Measurements from ENCODE around the gene LPP.

The LPP gene

GRCh38 chr3:188337232-188337631, 183.3 kb downstream of the LPP start:
- ATAC-seq (no peak), DNase-seq (no peak)
- Mint-ChIP-seq H3K36me3 (ENCODE audit: low read depth) (peaks cover 5% of the 10 kb centered on the region), H3K4me3 (no peak overlapping the region), H3K9me3 (no peaks in the 10 kb centered on the region), H3K27ac (no peak overlapping the region), H3K4me1 (peaks cover 48% of the 10 kb centered on the region), H3K27me3 (no peaks in the 10 kb centered on the region)

- Mint-ChIP-seq H3K9me3 (no peaks in the 10 kb centered on the region), H3K4me3 (peak overlapping the region; percentile 74), H3K27me3 (no peaks in the 10 kb centered on the region), H3K4me1 (peaks cover 48% of the 10 kb centered on the region), H3K27ac (peak overlapping the region; percentile 92), H3K36me3 (ENCODE audit: low read depth) (peaks cover 5% of the 10 kb centered on the region)
- ATAC-seq (no peak), DNase-seq (no peak)
Measured at GRCh38 chr3:188338086-188338485, 184.1 kb downstream of the LPP start.

GRCh38 chr3:188339410-188340295, 185.7 kb downstream of the LPP start:
- Mint-ChIP-seq H3K27ac (peak overlapping the region; percentile 92), H3K27me3 (no peaks in the 10 kb centered on the region), H3K4me3 (peak overlapping the region; percentile 74), H3K4me1 (peaks cover 48% of the 10 kb centered on the region), H3K9me3 (no peaks in the 10 kb centered on the region), H3K36me3 (ENCODE audit: low read depth) (peaks cover 4% of the 10 kb centered on the region)
- DNase-seq (peak; percentile 55), ATAC-seq (peak; percentile 92)

- Mint-ChIP-seq H3K4me1 (peaks cover 46% of the 10 kb centered on the region), H3K27me3 (no peaks in the 10 kb centered on the region), H3K4me3 (no peak overlapping the region), H3K9me3 (no peaks in the 10 kb centered on the region), H3K36me3 (ENCODE audit: low read depth) (peaks cover 4% of the 10 kb centered on the region), H3K27ac (peak overlapping the region; percentile 92)
- DNase-seq (no peak), ATAC-seq (no peak)
Measured at GRCh38 chr3:188341501-188341900, 187.5 kb downstream of the LPP start.

GRCh38 chr3:188342991-188343732, 189.2 kb downstream of the LPP start:
- Mint-ChIP-seq H3K4me1 (peaks cover 38% of the 10 kb centered on the region), H3K27me3 (no peaks in the 10 kb centered on the region), H3K36me3 (ENCODE audit: low read depth) (peaks cover 2% of the 10 kb centered on the region), H3K27ac (no peak overlapping the region), H3K9me3 (no peaks in the 10 kb centered on the region), H3K4me3 (no peak overlapping the region)
- ATAC-seq (no peak), DNase-seq (no peak)

GRCh38 chr3:188343894-188344293, 189.9 kb downstream of the LPP start:
- Mint-ChIP-seq H3K9me3 (no peaks in the 10 kb centered on the region), H3K36me3 (ENCODE audit: low read depth) (peaks cover 2% of the 10 kb centered on the region), H3K4me3 (no peak overlapping the region), H3K27ac (no peak overlapping the region), H3K4me1 (peaks cover 30% of the 10 kb centered on the region), H3K27me3 (no peaks in the 10 kb centered on the region)
- ATAC-seq (no peak), DNase-seq (no peak)

- peaks cover 2% of the 10 kb centered on the region for H3K36me3 Mint-ChIP-seq (ENCODE audit: low read depth)
- no peaks in the 10 kb centered on the region for H3K9me3 Mint-ChIP-seq
- peaks cover 21% of the 10 kb centered on the region for H3K4me1 Mint-ChIP-seq
- no peak overlapping the region for H3K27ac Mint-ChIP-seq
- no peak overlapping the region for H3K4me3 Mint-ChIP-seq
- H3K27me3 Mint-ChIP-seq: no peaks in the 10 kb centered on the region
- DNase-seq (no peak), ATAC-seq (no peak)
Measured at GRCh38 chr3:188345223-188345622, 191.3 kb downstream of the LPP start.

- H3K27ac Mint-ChIP-seq: no peak overlapping the region
- ATAC-seq (no peak), DNase-seq (no peak)
- no peak overlapping the region for H3K4me3 Mint-ChIP-seq
- H3K36me3 Mint-ChIP-seq (ENCODE audit: low read depth): peaks cover 2% of the 10 kb centered on the region
- H3K4me1 Mint-ChIP-seq: peaks cover 9% of the 10 kb centered on the region
- no peaks in the 10 kb centered on the region for H3K27me3 Mint-ChIP-seq
- H3K9me3 Mint-ChIP-seq: no peaks in the 10 kb centered on the region
Measured at GRCh38 chr3:188348435-188349244, 194.7 kb downstream of the LPP start.

GRCh38 chr3:188349351-188349901, 195.5 kb downstream of the LPP start:
- Mint-ChIP-seq H3K27ac (no peak overlapping the region), H3K4me1 (peaks cover 13% of the 10 kb centered on the region), H3K27me3 (no peaks in the 10 kb centered on the region), H3K4me3 (no peak overlapping the region), H3K36me3 (ENCODE audit: low read depth) (peaks cover 2% of the 10 kb centered on the region), H3K9me3 (no peaks in the 10 kb centered on the region)
- no peak for ATAC-seq
- DNase-seq: no peak

- Mint-ChIP-seq H3K27ac (no peak overlapping the region), H3K9me3 (no peaks in the 10 kb centered on the region), H3K36me3 (ENCODE audit: low read depth) (peaks cover 2% of the 10 kb centered on the region), H3K27me3 (no peaks in the 10 kb centered on the region), H3K4me1 (peaks cover 14% of the 10 kb centered on the region), H3K4me3 (no peak overlapping the region)
- ATAC-seq: no peak
- no peak for DNase-seq
Measured at GRCh38 chr3:188349933-188350332, 196.0 kb downstream of the LPP start.

GRCh38 chr3:188350961-188351360, 197.0 kb downstream of the LPP start:
- ATAC-seq: no peak
- no peaks in the 10 kb centered on the region for H3K27me3 Mint-ChIP-seq
- H3K4me3 Mint-ChIP-seq: no peak overlapping the region
- no peaks in the 10 kb centered on the region for H3K9me3 Mint-ChIP-seq
- no peak overlapping the region for H3K27ac Mint-ChIP-seq
- peaks cover 2% of the 10 kb centered on the region for H3K36me3 Mint-ChIP-seq (ENCODE audit: low read depth)
- H3K4me1 Mint-ChIP-seq: peaks cover 14% of the 10 kb centered on the region
- DNase-seq: no peak

GRCh38 chr3:188351648-188352047, 197.7 kb downstream of the LPP start:
- DNase-seq (no peak), ATAC-seq (no peak)
- H3K27me3 Mint-ChIP-seq: no peaks in the 10 kb centered on the region
- peaks cover 14% of the 10 kb centered on the region for H3K4me1 Mint-ChIP-seq
- H3K9me3 Mint-ChIP-seq: no peaks in the 10 kb centered on the region
- no peak overlapping the region for H3K4me3 Mint-ChIP-seq
- H3K36me3 Mint-ChIP-seq (ENCODE audit: low read depth): peaks cover 2% of the 10 kb centered on the region
- H3K27ac Mint-ChIP-seq: no peak overlapping the region

GRCh38 chr3:188352196-188352927, 198.4 kb downstream of the LPP start:
- H3K9me3 Mint-ChIP-seq: no peaks in the 10 kb centered on the region
- no peak for ATAC-seq
- peaks cover 14% of the 10 kb centered on the region for H3K4me1 Mint-ChIP-seq
- peaks cover 2% of the 10 kb centered on the region for H3K36me3 Mint-ChIP-seq (ENCODE audit: low read depth)
- H3K4me3 Mint-ChIP-seq: no peak overlapping the region
- H3K27ac Mint-ChIP-seq: no peak overlapping the region
- DNase-seq: no peak
- H3K27me3 Mint-ChIP-seq: no peaks in the 10 kb centered on the region

GRCh38 chr3:188353426-188353825, 199.5 kb downstream of the LPP start:
- H3K27ac Mint-ChIP-seq: no peak overlapping the region

More at GRCh38 chr3:188353426-188353825, 199.5 kb downstream of the LPP start:
- Mint-ChIP-seq H3K27me3 (no peaks in the 10 kb centered on the region), H3K4me3 (no peak overlapping the region), H3K36me3 (ENCODE audit: low read depth) (peaks cover 2% of the 10 kb centered on the region), H3K4me1 (peaks cover 20% of the 10 kb centered on the region), H3K9me3 (no peaks in the 10 kb centered on the region)
- DNase-seq (no peak), ATAC-seq (no peak)

Measured in activated naive CD8-positive, alpha-beta T cell treated with anti-CD3 and anti-CD28 coated beads, Interleukin-2, amount 50 U/mL, for 24 hours (primary cell).